Spleen (tissue), 11 donors: ENCODE measurements around the gene LMX1A. TPM values are rescaled to one million over a fixed set of nuclear protein-coding genes. Genes with fewer than 3 reads are reported as not detected.

Experiments used
- DNase-seq: peaks from one replicate; pipeline ENCODE4 v3.0.0-alpha.2; 2020
- H3K27ac ChIP-seq, 8 donors: fragments of 200-600 bp; sonication (generic) in 7 of 8; 1 replicate in 4 of 8; 2 replicates in 4 of 8; pipeline versions ENCODE4 v1.5.0 to v1.8.0; 2016 to 2021; ENCODE audit warnings: inconsistent platforms in 4 of 8, mild to moderate bottlenecking in 4 of 8, moderate library complexity in 1 of 8
- H3K27me3 ChIP-seq, 7 donors: fragments of 200-600 bp; sonication (generic) in 6 of 7; replicated peaks in 1 of 7; 1 replicate in 4 of 7; 2 replicates in 3 of 7; pipeline versions ENCODE4 v1.5.0 to v1.8.0; 2016 to 2021; ENCODE audit warnings: inconsistent platforms in 3 of 7, mild to moderate bottlenecking in 1 of 7
- H3K36me3 ChIP-seq, 6 donors: fragments of 200-600 bp; sonication (generic) in 5 of 6; 1 replicate in 4 of 6; 2 replicates in 2 of 6; pipeline versions ENCODE4 v1.5.0 to v1.8.0; 2016 to 2021; ENCODE audit warnings: inconsistent platforms in 2 of 6
- H3K4me1 ChIP-seq, 6 donors: fragments of 200-600 bp; sonication (generic) in 5 of 6; 1 replicate in 3 of 6; 2 replicates in 3 of 6; pipeline versions ENCODE4 v1.5.0 to v1.8.0; 2016 to 2021; ENCODE audit warnings: inconsistent platforms in 3 of 6
- H3K4me3 ChIP-seq, 8 donors: fragments of 200-600 bp; sonication (generic) in 7 of 8; 1 replicate in 4 of 8; 2 replicates in 4 of 8; pipeline versions ENCODE4 v1.5.0 to v1.8.0; 2016 to 2021; ENCODE audit warnings: inconsistent platforms in 4 of 8, mild to moderate bottlenecking in 4 of 8, moderate library complexity in 2 of 8
- H3K9me3 ChIP-seq, 8 donors: fragments of 200-600 bp; sonication (generic) in 7 of 8; 1 replicate in 4 of 8; 2 replicates in 4 of 8; pipeline versions ENCODE4 v1.5.0 to v1.8.0; 2016 to 2021; ENCODE audit warnings: inconsistent platforms in 4 of 8
- POLR2A ChIP-seq, 3 donors: fragments of 450-650 bp; IDR thresholded peaks; one replicate each; pipeline ENCODE4 v1.5.1; 2017; ENCODE audit warnings: antibody characterized with exemption in 3 of 3, mild to moderate bottlenecking in 1 of 3
- POLR2AphosphoS5 ChIP-seq, 3 donors: sonication (generic); formaldehyde crosslinking; IDR thresholded peaks; one replicate each; pipeline ENCODE4 v1.5.1; 2017; ENCODE audit warnings: antibody characterized with exemption in 3 of 3
- WGBS, 5 donors: extraction: QIAGEN DNeasy Blood & Tissue Kit in 3 of 5; methylation state at CpG; one replicate each; pipeline versions ENCODE4 v1.1.5 to v1.1.7; 2013 to 2018; 5-methylcytosine and 5-hydroxymethylcytosine counted together
- intact Hi-C: fragments of 100-400 bp; cut with DNase I; formaldehyde crosslinking; loops from one replicate; pipeline ENCODE4 v1.15.0; 2023; ENCODE audit warnings: low total_unique reads
- polyA plus RNA-seq, 3 donors: library from polyadenylated mRNA; stranded (reverse); fragments of 200-250 nt; gene quantifications; one replicate each; pipeline ENCODE4 v1.2.1, GENCODE V29; 2013
- total RNA-seq, 7 donors: library from RNA; depleted of rRNA in 3 of 7; stranded (reverse); fragments of >200 nt in 3 of 7; fragmentation: NEBNext Ultra II Directional in 4 of 7; extraction: Animal tissue kit (Norgen Biotek cat#: 25700) in 4 of 7; gene quantifications; one replicate each; pipeline versions ENCODE4 v1.1.0 to v1.2.1, GENCODE V29; 2016 to 2021
- TF ChIP-seq, protein P1 (sequence below), 11 experiments: fragments of 200-600 bp in 7 of 11; fragments of 450-650 bp in 4 of 11; sonication (generic) in 4 of 11; IDR thresholded peaks in 8 of 11; conservative IDR thresholded peaks in 3 of 11; 1 replicate in 7 of 11; 2 replicates in 4 of 11; pipeline versions ENCODE4 v1.4.0 to v1.8.0; 2016 to 2021; ENCODE audit warnings: antibody characterized with exemption in 11 of 11, inconsistent platforms in 4 of 11, mild to moderate bottlenecking in 1 of 11
- donor health status: healthy with polysubstance abuse.
- donor health status: DM: no; HTN: no; CAD: no; lungs with moderate emphysema.
- donor health status: DM: no; HTN: no; CAD: no.
- donor health status: Bipolar disorder and iron deficiency.
- donor health status: healthy.
- donor health status: DM: no; HTN: no; CAD: no.
- donor health status: DM: yes; HTN: yes; CAD: no.

Gene LMX1A
- total and polyA plus RNA-seq, 10 donors: not detected

DNA sequence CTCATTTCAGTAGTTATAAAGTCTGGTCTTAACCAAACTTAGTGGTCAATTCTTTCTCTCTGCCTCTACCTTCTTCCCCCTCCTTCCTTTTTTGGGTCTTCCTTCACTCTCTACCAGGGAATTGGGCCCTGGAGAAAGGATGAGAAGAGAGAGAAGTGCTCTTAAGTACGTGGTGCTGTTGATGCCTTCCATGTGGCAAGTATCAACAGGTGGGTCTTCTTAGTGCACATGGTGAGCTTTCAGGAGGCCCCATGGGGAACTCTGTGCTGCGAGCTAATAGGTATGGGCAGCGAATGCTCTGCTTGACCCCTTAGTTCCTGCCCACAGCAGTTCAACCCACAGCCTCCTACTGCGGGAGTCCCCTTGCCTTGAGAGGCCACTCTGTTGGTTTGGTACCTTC, 39.4 kb upstream of the LMX1A start:
- intact Hi-C loops: no loop called here
- TF ChIP-seq POLR2AphosphoS5 (IDR thresholded peaks at IDR 0.05): no peak
- TF ChIP-seq, protein P1, sequence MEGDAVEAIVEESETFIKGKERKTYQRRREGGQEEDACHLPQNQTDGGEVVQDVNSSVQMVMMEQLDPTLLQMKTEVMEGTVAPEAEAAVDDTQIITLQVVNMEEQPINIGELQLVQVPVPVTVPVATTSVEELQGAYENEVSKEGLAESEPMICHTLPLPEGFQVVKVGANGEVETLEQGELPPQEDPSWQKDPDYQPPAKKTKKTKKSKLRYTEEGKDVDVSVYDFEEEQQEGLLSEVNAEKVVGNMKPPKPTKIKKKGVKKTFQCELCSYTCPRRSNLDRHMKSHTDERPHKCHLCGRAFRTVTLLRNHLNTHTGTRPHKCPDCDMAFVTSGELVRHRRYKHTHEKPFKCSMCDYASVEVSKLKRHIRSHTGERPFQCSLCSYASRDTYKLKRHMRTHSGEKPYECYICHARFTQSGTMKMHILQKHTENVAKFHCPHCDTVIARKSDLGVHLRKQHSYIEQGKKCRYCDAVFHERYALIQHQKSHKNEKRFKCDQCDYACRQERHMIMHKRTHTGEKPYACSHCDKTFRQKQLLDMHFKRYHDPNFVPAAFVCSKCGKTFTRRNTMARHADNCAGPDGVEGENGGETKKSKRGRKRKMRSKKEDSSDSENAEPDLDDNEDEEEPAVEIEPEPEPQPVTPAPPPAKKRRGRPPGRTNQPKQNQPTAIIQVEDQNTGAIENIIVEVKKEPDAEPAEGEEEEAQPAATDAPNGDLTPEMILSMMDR (IDR thresholded peaks at IDR 0.05 in 8 of 11, conservative IDR thresholded peaks at IDR 0.05 in 3 of 11): no peak
- no peak for TF ChIP-seq POLR2A (IDR thresholded peaks at IDR 0.05)
- H3K4me3 ChIP-seq: no peak overlapping the region
- DNase-seq: no peak
- H3K9me3 ChIP-seq: no peaks in the 10 kb centered on the region
- peaks cover 5 to 20% (median 12%) of the 10 kb centered on the region in 6 donors for H3K4me1 ChIP-seq
- 74 to 90% (median 83%) methylated on average over 3 to 4 of the region's 4 CpGs for WGBS, 5 donors
- H3K36me3 ChIP-seq: no peaks in the 10 kb centered on the region
- H3K27me3 ChIP-seq: peaks cover 0 to 99% (median 13%) of the 10 kb centered on the region in 7 donors
- no peak overlapping the region for H3K27ac ChIP-seq

DNA sequence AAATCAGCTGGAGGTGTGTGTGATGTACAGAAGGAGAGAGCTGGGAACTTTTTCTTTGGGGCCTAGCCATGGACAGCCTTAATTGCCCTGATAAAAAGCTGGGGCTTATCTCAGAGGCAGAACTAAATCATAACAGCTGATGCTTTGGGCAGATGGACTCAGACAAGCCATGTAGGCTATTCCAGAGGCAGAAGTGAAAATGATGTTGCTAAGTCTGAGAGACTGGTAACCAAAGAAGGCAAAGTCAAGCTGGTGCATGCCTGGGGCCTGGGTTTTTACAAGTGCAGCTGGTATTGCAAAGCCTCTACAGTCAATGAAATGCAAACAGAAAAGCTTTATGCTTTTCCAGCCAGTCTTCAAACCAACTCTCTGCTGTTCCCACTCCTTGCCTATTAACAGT, 39.0 kb upstream of the LMX1A start:
- peaks cover 0 to 100% (median 13%) of the 10 kb centered on the region in 7 donors for H3K27me3 ChIP-seq
- H3K4me1 ChIP-seq: peaks cover 5 to 20% (median 12%) of the 10 kb centered on the region in 6 donors
- no peak overlapping the region for H3K27ac ChIP-seq
- no peaks in the 10 kb centered on the region for H3K9me3 ChIP-seq
- no peak for DNase-seq
- intact Hi-C loops: no loop called here
- H3K36me3 ChIP-seq: no peaks in the 10 kb centered on the region
- TF ChIP-seq POLR2A (IDR thresholded peaks at IDR 0.05) (no peak), POLR2AphosphoS5 (IDR thresholded peaks at IDR 0.05) (no peak)
- TF ChIP-seq, protein P1 (IDR thresholded peaks at IDR 0.05 in 8 of 11, conservative IDR thresholded peaks at IDR 0.05 in 3 of 11): no peak
- no peak overlapping the region for H3K4me3 ChIP-seq

DNA sequence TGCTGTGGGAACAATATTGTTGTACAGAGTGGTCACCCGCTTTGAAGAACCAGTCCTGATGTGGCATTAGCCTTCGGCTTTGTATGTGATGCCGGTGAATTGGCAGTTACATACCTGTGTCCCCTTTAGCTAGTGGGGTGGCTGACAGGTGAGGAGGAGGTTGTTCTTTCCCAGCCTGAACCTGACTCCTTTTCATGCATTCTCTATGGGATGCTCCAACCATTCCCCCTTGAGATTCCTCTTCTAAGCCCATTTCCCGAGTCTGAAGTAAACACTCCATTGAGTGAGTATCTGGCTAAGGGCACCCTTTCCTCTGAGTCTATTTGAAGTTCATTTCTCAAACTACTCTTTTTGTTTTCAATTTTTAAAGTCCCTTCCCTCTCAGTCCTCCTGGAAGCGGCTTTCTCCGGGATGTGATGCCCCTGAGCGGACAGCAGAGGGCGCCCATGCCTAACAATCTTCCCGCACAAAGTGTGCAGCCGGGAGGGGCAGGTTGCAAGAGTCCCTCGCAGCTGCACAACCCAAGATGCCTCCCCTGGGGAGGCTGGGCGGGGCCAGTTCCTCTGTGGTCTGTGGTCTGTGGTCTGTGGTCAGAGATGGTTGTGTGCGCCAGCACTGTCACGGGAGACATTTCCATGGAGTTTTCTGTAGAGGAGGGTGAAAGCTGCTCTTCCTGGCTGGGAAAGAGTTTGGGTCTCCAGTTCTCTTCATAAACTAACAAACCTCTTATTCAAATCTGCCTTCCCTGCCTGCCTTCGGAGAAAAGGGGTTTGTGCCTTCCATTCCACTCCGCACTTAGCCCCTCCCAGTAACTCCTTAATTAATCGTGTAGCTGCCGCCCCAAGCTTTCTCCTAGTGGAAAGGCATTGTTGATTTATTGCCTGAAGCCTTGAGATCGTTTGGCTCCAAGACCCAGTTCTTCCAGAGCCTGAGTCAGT, 36.4 kb upstream of the LMX1A start:
- H3K27me3 ChIP-seq: peaks cover 0 to 100% (median 29%) of the 10 kb centered on the region in 7 donors
- H3K4me3 ChIP-seq: peak overlapping the region in 1 of 8 donors; percentile 33
- DNase-seq: peak; percentile 95
- H3K4me1 ChIP-seq: peaks cover 5 to 18% (median 12%) of the 10 kb centered on the region in 6 donors
- no peak overlapping the region for H3K27ac ChIP-seq
- H3K9me3 ChIP-seq: no peaks in the 10 kb centered on the region
- 14 to 17% (median 16%) methylated on average over 19 of the region's 19 CpGs for WGBS, 5 donors
- TF ChIP-seq, protein P1 (IDR thresholded peaks at IDR 0.05 in 8 of 11, conservative IDR thresholded peaks at IDR 0.05 in 3 of 11): peak; percentile 83 to 96 (median 92)
- TF ChIP-seq POLR2AphosphoS5 (IDR thresholded peaks at IDR 0.05): peak; percentile 39 to 75 (median 53)
- TF ChIP-seq POLR2A (IDR thresholded peaks at IDR 0.05): no peak
- intact Hi-C loops: loop anchor here (5.0 kb wide), 2 partner anchors 199 to 519 kb away; no protein-coding TSS in a partner anchor
- H3K36me3 ChIP-seq: no peaks in the 10 kb centered on the region

DNA sequence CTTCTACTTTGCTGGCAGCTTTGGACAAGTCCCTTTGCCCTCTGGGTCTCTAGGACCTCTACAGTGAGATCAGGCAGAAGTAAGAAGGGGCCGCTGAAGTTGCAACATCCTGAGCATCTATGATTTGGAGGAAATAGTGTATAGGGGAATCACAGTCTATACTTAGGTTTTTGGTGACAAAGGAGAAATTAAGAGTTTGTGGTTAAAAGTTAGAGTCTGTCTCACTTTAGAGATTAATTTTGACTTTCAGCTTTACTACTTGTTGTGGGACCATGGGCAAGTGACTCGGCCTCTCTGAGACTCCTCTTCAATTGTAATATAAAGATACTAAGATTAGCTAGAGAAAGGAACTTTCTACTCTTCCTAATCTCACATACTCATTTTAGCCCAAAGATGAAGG, 33.1 kb upstream of the LMX1A start:
- WGBS, 5 donors: 47 to 77% (median 54%) methylated on average over 2 of the region's 2 CpGs
- Histone ChIP-seq H3K9me3 (no peaks in the 10 kb centered on the region), H3K4me1 (peaks cover 5 to 15% (median 12%) of the 10 kb centered on the region in 6 donors), H3K27me3 (peaks cover 0 to 92% (median 28%) of the 10 kb centered on the region in 7 donors), H3K4me3 (no peak overlapping the region), H3K36me3 (no peaks in the 10 kb centered on the region), H3K27ac (no peak overlapping the region)
- TF ChIP-seq POLR2AphosphoS5 (IDR thresholded peaks at IDR 0.05) (no peak), POLR2A (IDR thresholded peaks at IDR 0.05) (no peak)
- TF ChIP-seq, protein P1 (IDR thresholded peaks at IDR 0.05 in 8 of 11, conservative IDR thresholded peaks at IDR 0.05 in 3 of 11): no peak
- DNase-seq: no peak
- intact Hi-C loops: loop anchor here (5.0 kb wide), 2 partner anchors 203 to 523 kb away; no protein-coding TSS in a partner anchor
